Tibial nerve (tissue), 4 donors: ENCODE results near the gene CTDSPL. TPM values are rescaled to one million over a fixed set of nuclear protein-coding genes. Genes with fewer than 3 reads are reported as not detected.

Source experiments
- DNase-seq, 2 donors: peaks; one replicate each; pipeline ENCODE4 v3.0.0-alpha.2; 2019; ENCODE audit warnings: low spot score in 2 of 2
- H3K27ac ChIP-seq, 4 donors: fragments of 200-600 bp; sonication (generic) in 3 of 4; one replicate each; pipeline ENCODE4 v1.5.1; 2017 to 2019; ENCODE audit warnings: mild to moderate bottlenecking in 1 of 4
- H3K27me3 ChIP-seq, 2 donors: fragments of 200-600 bp; sonication (generic) in 1 of 2; one replicate each; pipeline versions ENCODE4 v1.5.1 to v1.6.0; 2017 to 2019
- H3K36me3 ChIP-seq, 3 donors: fragments of 200-600 bp; sonication (generic); one replicate each; pipeline ENCODE4 v1.5.1; 2018 to 2019
- H3K4me1 ChIP-seq, 4 donors: fragments of 200-600 bp; sonication (generic) in 3 of 4; one replicate each; pipeline ENCODE4 v1.5.1; 2017 to 2019
- H3K4me3 ChIP-seq, 4 donors: fragments of 200-600 bp; sonication (generic) in 3 of 4; one replicate each; pipeline ENCODE4 v1.5.1; 2017 to 2019; ENCODE audit warnings: mild to moderate bottlenecking in 1 of 4, moderate library complexity in 1 of 4
- H3K9me3 ChIP-seq, 4 donors: fragments of 200-600 bp; sonication (generic) in 3 of 4; one replicate each; pipeline ENCODE4 v1.5.1; 2017 to 2019
- CTCF ChIP-seq, 5 experiments: fragments of 200-600 bp in 3 of 5; fragments of 450-650 bp in 2 of 5; sonication (generic) in 3 of 5; IDR thresholded peaks; one replicate each; pipeline ENCODE4 v1.5.1; 2016 to 2019; ENCODE audit warnings: antibody characterized with exemption in 5 of 5, mild to moderate bottlenecking in 3 of 5, moderate library complexity in 2 of 5
- EP300 ChIP-seq, 2 donors: sonication (generic); formaldehyde crosslinking; IDR thresholded peaks; one replicate each; pipeline ENCODE4 v1.6.1; 2017; ENCODE audit warnings: antibody characterized with exemption in 2 of 2, mild to moderate bottlenecking in 1 of 2
- POLR2A ChIP-seq, 2 donors: fragments of 450-650 bp; IDR thresholded peaks; one replicate each; pipeline ENCODE4 v1.6.1; 2017; ENCODE audit warnings: antibody characterized with exemption in 2 of 2, mild to moderate bottlenecking in 2 of 2, moderate library complexity in 2 of 2
- WGBS, 2 donors: methylation state at CpG; one replicate each; pipeline ENCODE4 v1.1.5; 2018; 5-methylcytosine and 5-hydroxymethylcytosine counted together
- total RNA-seq, 4 donors: library from RNA; depleted of rRNA; stranded (reverse); fragments of >200 nt; gene quantifications; one replicate each; pipeline ENCODE4 v1.1.0, GENCODE V29; 2016

Gene CTDSPL
- total RNA-seq, 4 donors from 2014 or later = 31.8 to 87.0 (median 49.0) TPM

- H3K36me3 ChIP-seq = no peaks in the 10 kb centered on the region
- H3K9me3 ChIP-seq = no peaks in the 10 kb centered on the region
- H3K27me3 ChIP-seq = no peaks in the 10 kb centered on the region
- no peak overlapping the region for H3K4me3 ChIP-seq
- H3K4me1 ChIP-seq = peaks cover 0 to 26% (median 12%) of the 10 kb centered on the region in 4 donors
- TF ChIP-seq EP300 (IDR thresholded peaks at IDR 0.05) (no peak), POLR2A (IDR thresholded peaks at IDR 0.05) (no peak), CTCF (IDR thresholded peaks at IDR 0.05) (no peak)
- H3K27ac ChIP-seq = peak overlapping the region in 1 of 4 donors; percentile 88
- 39 to 42% methylated on average over 6 of the region's 6 CpGs for WGBS, 2 donors
- no peak for DNase-seq
Observed at GRCh38 chr3:37991109-37991508, 129.4 kb downstream of the CTDSPL start.

- TF ChIP-seq CTCF (IDR thresholded peaks at IDR 0.05) = no peak
- TF ChIP-seq POLR2A (IDR thresholded peaks at IDR 0.05) = no peak
- no peak for TF ChIP-seq EP300 (IDR thresholded peaks at IDR 0.05)
- H3K4me3 ChIP-seq = no peak overlapping the region
- 82 to 85% methylated on average over 7 of the region's 7 CpGs for WGBS, 2 donors
- DNase-seq = peak in 1 of 2 donors; percentile 9
- no peaks in the 10 kb centered on the region for H3K36me3 ChIP-seq
- peak overlapping the region in 1 of 4 donors; percentile 88 for H3K27ac ChIP-seq
- no peaks in the 10 kb centered on the region for H3K9me3 ChIP-seq
- H3K27me3 ChIP-seq = no peaks in the 10 kb centered on the region
- peaks cover 0 to 29% (median 13%) of the 10 kb centered on the region in 4 donors for H3K4me1 ChIP-seq
Observed at GRCh38 chr3:37991823-37992222, 130.1 kb downstream of the CTDSPL start.

GRCh38 chr3:37992271-37993066, 130.8 kb downstream of the CTDSPL start:
- H3K9me3 ChIP-seq = no peaks in the 10 kb centered on the region
- no peaks in the 10 kb centered on the region for H3K36me3 ChIP-seq
- no peak overlapping the region for H3K4me3 ChIP-seq
- TF ChIP-seq EP300 (IDR thresholded peaks at IDR 0.05) = no peak
- no peak for TF ChIP-seq POLR2A (IDR thresholded peaks at IDR 0.05)
- no peak for TF ChIP-seq CTCF (IDR thresholded peaks at IDR 0.05)
- WGBS, 2 donors = 80 to 86% methylated on average over 9 of the region's 9 CpGs
- peak in 1 of 2 donors; percentile 1 for DNase-seq
- peaks cover 0 to 30% (median 16%) of the 10 kb centered on the region in 4 donors for H3K4me1 ChIP-seq
- H3K27ac ChIP-seq = peak overlapping the region in 1 of 4 donors; percentile 88
- no peaks in the 10 kb centered on the region for H3K27me3 ChIP-seq

GRCh38 chr3:37993067-37993455, 131.4 kb downstream of the CTDSPL start:
- WGBS, 2 donors = 87 to 89% methylated on average over 8 of the region's 8 CpGs

More at GRCh38 chr3:37993067-37993455, 131.4 kb downstream of the CTDSPL start:
- H3K4me1 ChIP-seq = peaks cover 0 to 36% (median 20%) of the 10 kb centered on the region in 4 donors
- H3K4me3 ChIP-seq = no peak overlapping the region
- H3K9me3 ChIP-seq = no peaks in the 10 kb centered on the region
- peak overlapping the region in 1 of 4 donors; percentile 88 for H3K27ac ChIP-seq
- DNase-seq = peak in 1 of 2 donors; percentile 6
- TF ChIP-seq EP300 (IDR thresholded peaks at IDR 0.05) (no peak), CTCF (IDR thresholded peaks at IDR 0.05) (no peak), POLR2A (IDR thresholded peaks at IDR 0.05) (no peak)
- no peaks in the 10 kb centered on the region for H3K36me3 ChIP-seq
- H3K27me3 ChIP-seq = no peaks in the 10 kb centered on the region
